Effector CD8-positive, alpha-beta T cell (primary cell): ENCODE measurements around the gene SLC37A1.
"Not testable (repeated sequence)": the region's sequence is repeated elsewhere in the genome, so short reads cannot be mapped to it uniquely, and the experiment has no call there.

Source experiments
- DNase-seq: peaks from one replicate; lab custom pipeline; 2025; lab: John Stamatoyannopoulos, UW

SLC37A1 gene

DNA sequence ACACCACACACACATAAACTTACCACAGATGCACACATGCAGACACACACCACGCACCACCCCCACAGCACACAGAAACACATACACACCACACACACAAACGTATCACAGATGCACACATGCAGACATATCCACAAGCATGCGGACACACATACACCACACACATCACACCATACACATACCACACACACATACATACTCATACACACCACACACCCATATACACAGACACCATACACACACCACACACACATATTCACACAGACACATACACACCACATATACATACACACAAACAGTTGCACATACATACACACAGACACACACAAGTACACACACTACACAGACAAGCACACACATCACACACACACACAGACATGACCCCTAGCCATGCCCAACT, 102.3 kb downstream of the SLC37A1 start:
- DNase-seq: no peak

- DNase-seq: no peak
Observed at GRCh38 chr21:42616446-42616845, 102.8 kb downstream of the SLC37A1 start.

- DNase-seq: no peak
Observed at GRCh38 chr21:42616941-42617340, 103.3 kb downstream of the SLC37A1 start.

DNA sequence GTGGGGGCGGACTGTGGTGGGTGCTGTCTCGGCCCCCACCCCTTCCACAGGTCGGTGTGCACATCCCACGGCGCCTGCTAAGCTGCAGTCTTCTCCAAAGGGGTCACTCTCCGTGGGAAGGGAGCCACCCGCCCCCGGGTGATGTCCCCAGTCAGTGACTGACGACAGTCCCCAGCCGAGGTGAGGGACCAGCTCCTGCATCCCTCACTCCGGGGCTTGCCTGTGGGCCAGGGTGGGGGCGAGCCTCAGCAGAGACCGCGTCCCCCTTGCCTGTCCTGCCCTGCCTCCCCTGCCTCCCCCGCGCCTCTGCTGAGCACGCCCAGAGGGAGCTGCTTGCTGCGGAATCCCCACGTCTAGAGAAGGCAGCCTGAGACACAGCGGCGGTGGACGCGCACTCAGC, 103.8 kb downstream of the SLC37A1 start:
- no peak for DNase-seq

DNA sequence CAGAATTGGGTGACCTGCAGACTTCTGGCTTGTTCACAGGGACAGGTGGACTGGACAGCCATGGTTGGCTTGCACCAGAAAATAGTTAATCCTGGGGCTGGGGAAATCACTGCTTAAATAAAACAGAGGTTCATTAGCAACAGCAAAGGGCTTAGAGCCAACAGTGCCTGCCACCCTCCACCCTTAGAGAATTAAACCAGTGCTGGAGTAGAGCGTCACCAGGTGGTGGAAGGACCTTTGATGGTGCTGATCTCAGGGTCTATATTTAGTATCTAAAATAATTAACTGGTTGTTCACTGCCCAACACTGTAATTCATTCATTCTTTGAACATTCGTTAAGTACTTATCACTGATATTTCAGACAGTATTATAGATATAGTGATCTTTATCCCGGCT, 105.1 kb downstream of the SLC37A1 start:
- no peak for DNase-seq

GRCh38 chr21:42619166-42619565, 105.5 kb downstream of the SLC37A1 start:
- DNase-seq: no peak

DNA sequence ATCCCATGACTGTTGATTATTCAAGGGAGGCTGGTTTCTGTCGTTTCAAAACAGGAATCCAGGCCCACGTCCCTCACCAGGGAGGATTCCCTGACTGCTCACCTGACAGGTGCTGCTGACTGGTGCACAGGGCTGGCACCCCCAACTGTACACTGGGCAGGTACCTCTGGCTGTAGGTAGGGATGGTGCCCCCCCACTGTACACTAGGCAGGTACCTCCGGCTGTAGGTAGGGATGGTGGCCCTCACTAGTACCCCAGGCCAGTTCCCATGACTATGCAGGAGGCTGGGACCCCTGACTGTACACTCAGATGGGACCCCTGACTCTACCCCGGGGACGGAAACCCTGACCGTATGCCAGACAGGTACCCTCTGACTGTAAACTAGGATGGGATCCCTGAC, 106.2 kb downstream of the SLC37A1 start:
- DNase-seq: no peak

- no peak for DNase-seq
Observed at GRCh38 chr21:42621166-42621818, 107.6 kb downstream of the SLC37A1 start.

DNA sequence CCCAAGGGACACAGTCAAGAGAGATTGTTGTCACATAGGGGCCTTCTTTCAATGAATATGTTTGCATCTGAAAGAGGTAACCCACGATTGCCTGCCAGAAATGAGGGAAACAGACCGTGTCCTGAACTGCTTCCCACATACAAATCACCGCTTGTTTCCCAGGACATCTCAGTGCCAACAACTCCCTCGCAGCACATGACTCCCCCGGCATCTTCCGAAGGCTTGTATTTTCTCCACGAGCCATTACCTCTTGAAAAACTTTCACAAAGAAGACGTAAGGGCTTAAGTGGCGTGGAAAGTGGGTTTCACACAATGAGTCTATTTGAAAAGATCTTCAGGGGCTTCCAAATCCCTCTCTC, 108.1 kb downstream of the SLC37A1 start:
- DNase-seq: no peak

DNA sequence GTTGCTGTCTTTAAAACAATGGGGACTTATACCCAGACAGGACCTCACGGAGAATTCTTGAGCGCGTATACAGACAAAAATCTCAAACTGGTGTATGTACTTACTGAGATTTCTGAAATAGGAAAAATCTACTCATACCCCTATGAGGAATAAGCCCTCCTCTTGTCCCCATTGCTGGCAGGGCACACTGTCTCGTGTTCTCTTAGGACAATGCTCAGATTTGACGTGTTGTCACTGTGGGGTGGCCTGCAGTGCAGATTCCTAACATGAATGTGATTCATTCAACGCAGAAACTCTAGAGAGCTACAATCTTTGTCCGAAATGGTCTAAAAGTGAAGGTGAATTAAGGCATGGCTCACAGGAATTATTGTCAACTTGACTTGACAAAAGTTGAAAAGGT, 108.6 kb downstream of the SLC37A1 start:
- no peak for DNase-seq

DNA sequence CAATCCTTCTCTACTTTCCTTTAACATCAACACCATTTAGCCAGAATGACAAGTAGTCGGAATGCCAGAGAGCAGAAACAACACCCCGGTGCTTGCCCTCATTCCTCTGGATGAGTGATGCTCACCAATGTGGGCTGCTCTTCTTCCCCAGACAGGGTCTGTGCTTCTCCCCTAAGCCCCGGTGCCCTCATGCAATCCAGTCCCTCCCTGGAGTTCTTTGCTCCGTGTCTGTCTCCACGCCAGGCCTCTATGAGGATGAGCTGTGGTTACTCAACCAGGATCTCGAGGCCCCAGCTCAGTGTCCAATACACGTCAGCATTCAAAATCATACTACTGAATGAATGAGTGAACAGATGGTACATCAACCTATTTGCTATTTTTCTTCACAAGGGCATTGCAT, 110.0 kb downstream of the SLC37A1 start:
- DNase-seq: no peak

DNA sequence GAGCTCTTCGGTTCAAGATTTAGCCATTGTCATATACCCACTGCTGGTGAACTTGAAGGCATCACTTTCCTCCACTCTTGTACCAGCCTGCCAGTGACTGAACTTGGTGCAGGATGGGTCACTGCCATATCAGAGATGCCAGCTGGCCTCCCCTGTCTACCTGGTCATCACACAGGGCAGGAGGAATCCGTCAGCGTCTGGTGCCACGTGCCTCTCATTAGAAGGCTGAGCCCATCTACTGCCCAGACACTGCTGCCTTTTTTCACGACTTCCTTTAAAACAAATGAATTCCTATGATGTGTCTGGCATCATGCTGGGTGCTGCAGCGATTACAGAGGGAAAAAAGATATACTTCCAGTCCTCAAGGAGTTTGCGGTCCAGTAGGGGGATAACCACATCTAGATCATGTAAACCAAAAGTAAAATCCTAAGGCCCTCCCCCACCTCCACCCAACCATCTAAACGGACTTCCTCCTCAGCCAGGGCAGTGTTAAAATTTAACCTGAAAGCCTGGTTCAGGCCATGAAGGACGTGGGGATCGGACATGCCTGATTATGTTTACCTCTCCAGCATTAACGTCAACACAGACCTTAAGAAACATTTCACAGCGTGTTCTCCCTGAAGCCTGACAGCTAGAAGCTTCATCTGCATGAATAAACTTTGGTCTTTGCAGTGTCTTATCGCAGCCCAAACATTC, 110.6 kb downstream of the SLC37A1 start:
- DNase-seq: no peak

GRCh38 chr21:42624936-42625335, 111.3 kb downstream of the SLC37A1 start:
- DNase-seq: no peak

GRCh38 chr21:42626171-42626570, 112.5 kb downstream of the SLC37A1 start:
- no peak for DNase-seq

GRCh38 chr21:42627527-42628289, 114.1 kb downstream of the SLC37A1 start:
- no peak for DNase-seq

- DNase-seq: not testable (repeated sequence)
Observed at GRCh38 chr21:42628466-42629061, 114.9 kb downstream of the SLC37A1 start.

GRCh38 chr21:42629933-42630589, 116.4 kb downstream of the SLC37A1 start:
- DNase-seq: no peak

GRCh38 chr21:42630626-42631025, 117.0 kb downstream of the SLC37A1 start:
- no peak for DNase-seq
